MM.1S (cell line): ENCODE data around the gene MRPL28.

Experiments used
- CTCF ChIP-seq: fragments of 300-600 bp; sonication (generic); IDR thresholded peaks from 2 replicates; pipeline ENCODE4 v1.5.1; 2016; ENCODE audit warnings: antibody characterized with exemption, low read length, mixed read lengths
- EZH2 ChIP-seq: fragments of 300-600 bp; sonication (generic); optimal IDR thresholded peaks from 2 replicates; pipeline ENCODE3; 2017; ENCODE audit warnings: low read depth, mild to moderate bottlenecking, antibody characterized with exemption, low read length, mixed read lengths

GRCh38 chr16:363110-363765, 7.1 kb downstream of the MRPL28 start:
- TF ChIP-seq EZH2 (no peak), CTCF (no peak)
